Thymus (tissue), 11 donors: ENCODE measurements around the gene MOXD1. TPM values are rescaled to one million over a fixed set of nuclear protein-coding genes. Genes with fewer than 3 reads are reported as not detected.

Experiments
- DNase-seq, 9 donors: peaks; one replicate each; pipeline ENCODE4 v3.0.0-alpha.2; 2013; ENCODE audit warnings: low spot score in 9 of 9, low read depth in 6 of 9, missing footprints in 1 of 9
- H3K27ac ChIP-seq, 2 donors: one replicate each; pipeline ENCODE4 v1.5.1; 2013; ENCODE audit warnings: control low read depth in 1 of 2, low read depth in 1 of 2, low read length in 1 of 2, mild to moderate bottlenecking in 1 of 2, moderate library complexity in 1 of 2
- H3K27me3 ChIP-seq, 2 donors: one replicate each; pipeline ENCODE4 v1.5.1; 2013; ENCODE audit warnings: low read length in 1 of 2; ENCODE audit not compliant: control insufficient read depth in 2 of 2, insufficient read depth in 1 of 2
- H3K36me3 ChIP-seq, 2 donors: one replicate each; pipeline ENCODE4 v1.5.1; 2013; ENCODE audit warnings: low read length in 1 of 2, mild to moderate bottlenecking in 1 of 2, moderate library complexity in 1 of 2; ENCODE audit not compliant: control insufficient read depth in 2 of 2, insufficient read depth in 2 of 2
- H3K4me1 ChIP-seq, 2 donors: one replicate each; pipeline ENCODE4 v1.5.1; 2013; ENCODE audit warnings: low read length in 2 of 2; ENCODE audit not compliant: control insufficient read depth in 2 of 2, insufficient read depth in 2 of 2
- H3K4me3 ChIP-seq, 2 donors: one replicate each; pipeline ENCODE4 v1.5.1; 2013; ENCODE audit warnings: low read length in 2 of 2, control low read depth in 1 of 2, mild to moderate bottlenecking in 1 of 2
- H3K9me3 ChIP-seq, 2 donors: one replicate each; pipeline ENCODE4 v1.5.1; 2013; ENCODE audit warnings: low read length in 1 of 2, mild to moderate bottlenecking in 1 of 2; ENCODE audit not compliant: control insufficient read depth in 2 of 2, insufficient read depth in 1 of 2
- WGBS: extraction: QIAGEN DNeasy Blood & Tissue Kit; methylation state at CpG from one replicate; pipeline ENCODE4 v1.1.7; 2013; 5-methylcytosine and 5-hydroxymethylcytosine counted together
- polyA plus RNA-seq: library from polyadenylated mRNA; stranded (reverse); fragments of 200-250 nt; gene quantifications from one replicate; pipeline ENCODE4 v1.2.3, GENCODE V29; 2013
- total RNA-seq: library from RNA; stranded (reverse); fragments of 120-200 nt; gene quantifications from one replicate; pipeline ENCODE4 v1.2.4, GENCODE V29; 2013
- donor health status: healthy.

Gene MOXD1
- total and polyA plus RNA-seq, 2 donors: 1.9 to 3.2 TPM

GRCh38 chr6:132341646-132342045 is 59.6 kb downstream of the MOXD1 start:
- Histone ChIP-seq H3K4me3 (no peak overlapping the region), H3K36me3 (no peaks in the 10 kb centered on the region), H3K27ac (no peak overlapping the region), H3K27me3 (no peaks in the 10 kb centered on the region), H3K9me3 (peaks cover 0 to 2% of the 10 kb centered on the region in 2 donors), H3K4me1 (no peaks in the 10 kb centered on the region)
- WGBS: 94% methylated on average over 3 of the region's 3 CpGs
- no peak for DNase-seq

- Histone ChIP-seq H3K4me1 (no peaks in the 10 kb centered on the region), H3K4me3 (no peak overlapping the region), H3K27ac (no peak overlapping the region), H3K9me3 (no peaks in the 10 kb centered on the region), H3K36me3 (no peaks in the 10 kb centered on the region), H3K27me3 (no peaks in the 10 kb centered on the region)
- WGBS: 88% methylated on average over 4 of the region's 4 CpGs
- no peak for DNase-seq
These were observed 66.8 kb downstream of the MOXD1 start for GRCh38 chr6:132334521-132334885.

- no peak overlapping the region for H3K27ac ChIP-seq
- WGBS: 90% methylated on average over 6 of the region's 6 CpGs
These were observed 67.4 kb downstream of the MOXD1 start for GRCh38 chr6:132333639-132334520.

GRCh38 chr6:132330759-132331158 is 70.5 kb downstream of the MOXD1 start:
- 87% methylated on average over 5 of the region's 5 CpGs for WGBS

More at GRCh38 chr6:132333639-132334520, 67.4 kb downstream of the MOXD1 start:
- Histone ChIP-seq H3K4me1 (no peaks in the 10 kb centered on the region), H3K27me3 (no peaks in the 10 kb centered on the region), H3K36me3 (no peaks in the 10 kb centered on the region), H3K9me3 (no peaks in the 10 kb centered on the region), H3K4me3 (no peak overlapping the region)
- no peak for DNase-seq

GRCh38 chr6:132322398-132322797 is 78.9 kb downstream of the MOXD1 start:
- Histone ChIP-seq H3K4me3 (no peak overlapping the region), H3K36me3 (no peaks in the 10 kb centered on the region), H3K27ac (no peak overlapping the region), H3K27me3 (no peaks in the 10 kb centered on the region), H3K4me1 (no peaks in the 10 kb centered on the region), H3K9me3 (no peaks in the 10 kb centered on the region)
- WGBS: 57% methylated on average over 2 of the region's 2 CpGs
- DNase-seq: no peak

More at GRCh38 chr6:132330759-132331158, 70.5 kb downstream of the MOXD1 start:
- Histone ChIP-seq H3K27ac (no peak overlapping the region), H3K4me3 (no peak overlapping the region), H3K36me3 (no peaks in the 10 kb centered on the region), H3K27me3 (no peaks in the 10 kb centered on the region), H3K9me3 (no peaks in the 10 kb centered on the region), H3K4me1 (no peaks in the 10 kb centered on the region)
- DNase-seq: no peak

GRCh38 chr6:132320007-132320406 is 81.3 kb downstream of the MOXD1 start:
- Histone ChIP-seq H3K9me3 (no peaks in the 10 kb centered on the region), H3K4me3 (no peak overlapping the region), H3K27ac (no peak overlapping the region), H3K27me3 (no peaks in the 10 kb centered on the region), H3K36me3 (no peaks in the 10 kb centered on the region), H3K4me1 (no peaks in the 10 kb centered on the region)
- DNase-seq: no peak

- Histone ChIP-seq H3K27me3 (no peaks in the 10 kb centered on the region), H3K4me3 (no peak overlapping the region), H3K9me3 (no peaks in the 10 kb centered on the region), H3K4me1 (no peaks in the 10 kb centered on the region), H3K36me3 (no peaks in the 10 kb centered on the region), H3K27ac (no peak overlapping the region)
- 96% methylated on average over 1 of the region's 1 CpG for WGBS
- no peak for DNase-seq
These were observed 84.3 kb downstream of the MOXD1 start for GRCh38 chr6:132316970-132317369.

- Histone ChIP-seq H3K27me3 (no peaks in the 10 kb centered on the region), H3K36me3 (no peaks in the 10 kb centered on the region), H3K9me3 (no peaks in the 10 kb centered on the region), H3K27ac (no peak overlapping the region), H3K4me3 (no peak overlapping the region), H3K4me1 (no peaks in the 10 kb centered on the region)
- WGBS: 66% methylated on average over 3 of the region's 3 CpGs
- no peak for DNase-seq
These were observed 86.8 kb downstream of the MOXD1 start for GRCh38 chr6:132314432-132314831.

- Histone ChIP-seq H3K9me3 (no peaks in the 10 kb centered on the region), H3K36me3 (no peaks in the 10 kb centered on the region), H3K27me3 (no peaks in the 10 kb centered on the region), H3K27ac (no peak overlapping the region), H3K4me1 (no peaks in the 10 kb centered on the region), H3K4me3 (no peak overlapping the region)
- no peak for DNase-seq
- 95% methylated on average over 2 of the region's 2 CpGs for WGBS
These were observed 90.4 kb downstream of the MOXD1 start for GRCh38 chr6:132310921-132311320.
